GM18909 (cell line): ENCODE data around the gene PLXNB3.
"Not testable (repeated sequence)": the region's sequence is repeated elsewhere in the genome, so short reads cannot be mapped to it uniquely, and the experiment has no call there.

Experiments used
- ATAC-seq: cut with Tn5 transposase; IDR thresholded peaks from one replicate; pipeline ENCODE4 v1.9.1; 2021; ENCODE audit warnings: mild to moderate bottlenecking; ENCODE audit not compliant: unreplicated experiment, poor library complexity

Gene PLXNB3

DNA sequence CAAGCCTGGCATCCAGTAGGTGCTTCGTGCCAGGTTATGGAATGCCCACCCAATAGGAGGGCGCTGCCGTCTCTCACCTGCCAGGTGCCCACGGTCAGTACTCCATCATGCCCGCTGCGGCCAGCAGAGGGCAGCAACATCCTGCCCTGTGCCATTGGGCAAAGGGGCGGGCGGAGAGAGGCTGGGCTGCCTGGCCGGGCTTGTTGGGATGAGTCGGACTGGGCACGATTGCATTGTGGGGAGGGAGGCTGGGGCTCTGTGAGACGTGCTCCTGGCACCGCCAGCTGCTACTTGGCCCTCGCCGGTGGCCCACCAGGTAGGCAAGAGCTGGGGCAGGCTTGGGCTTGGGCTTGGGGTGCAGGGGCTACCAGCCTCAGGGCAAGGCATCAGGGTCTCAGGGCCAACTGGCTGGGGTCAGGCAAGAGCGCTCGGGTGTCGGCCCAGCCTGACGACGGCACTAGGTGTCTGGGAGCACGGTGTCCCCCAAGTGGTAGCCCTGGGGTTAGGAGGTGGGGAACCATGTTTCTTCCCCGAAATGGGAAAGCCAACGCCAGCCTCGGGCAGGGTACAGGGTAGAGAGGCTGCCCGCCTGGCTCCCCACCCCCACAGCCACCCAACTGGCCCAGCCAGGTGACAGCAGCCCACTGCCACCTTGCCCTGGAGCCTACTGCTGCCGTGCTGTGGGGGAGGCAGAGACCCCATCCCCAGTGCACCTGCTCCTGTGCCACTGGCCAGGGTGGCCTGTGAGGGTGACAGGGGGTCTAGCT is at the start of gene PLXNB3:
Gene PLXNB3, plus strand, starts transcription at position 261 of the 767 bp plus-strand sequence. CDS start 1,287 bp downstream, outside the sequence.
- peak; percentile 69 for ATAC-seq

DNA sequence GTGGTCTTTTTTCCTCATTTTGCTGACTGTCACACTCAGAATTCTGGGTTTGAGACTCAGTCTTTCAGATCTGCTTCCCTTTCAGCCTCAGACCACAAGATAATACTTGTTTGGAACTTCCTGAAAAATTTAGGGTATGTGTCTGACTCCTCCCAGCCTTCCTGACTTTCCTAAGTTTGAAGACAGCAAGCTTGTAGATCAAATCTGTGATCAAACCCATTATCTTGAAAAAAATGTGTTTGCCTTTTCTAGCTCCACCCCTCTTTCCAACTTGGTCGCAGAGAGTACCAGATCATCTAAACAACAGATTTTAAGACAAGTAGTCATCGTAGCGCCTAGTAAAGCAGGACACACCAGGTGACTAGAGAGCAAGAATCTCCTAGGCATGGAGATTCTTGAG is 49.8 kb upstream of the PLXNB3 start:
- ATAC-seq: no peak

DNA sequence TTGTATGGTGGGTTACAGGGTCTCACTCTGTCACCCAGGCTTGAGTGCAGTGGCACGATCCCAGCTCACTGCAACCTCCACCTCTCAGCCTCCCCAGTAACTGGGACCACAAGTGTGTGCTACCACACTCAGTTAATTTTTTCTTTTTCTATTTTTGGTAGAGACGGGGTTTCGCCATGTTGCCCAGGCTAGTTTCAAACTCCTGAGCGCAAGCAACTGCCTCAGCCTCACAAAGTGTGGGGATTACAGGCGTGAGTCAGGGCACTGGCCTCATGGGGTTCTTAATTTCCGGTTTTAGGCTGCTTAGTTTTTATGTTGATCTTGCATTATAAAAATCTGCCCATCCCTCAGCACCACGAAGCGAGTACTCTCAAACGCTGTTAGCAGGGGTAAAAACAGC is 46.6 kb upstream of the PLXNB3 start:
- ATAC-seq: no peak

DNA sequence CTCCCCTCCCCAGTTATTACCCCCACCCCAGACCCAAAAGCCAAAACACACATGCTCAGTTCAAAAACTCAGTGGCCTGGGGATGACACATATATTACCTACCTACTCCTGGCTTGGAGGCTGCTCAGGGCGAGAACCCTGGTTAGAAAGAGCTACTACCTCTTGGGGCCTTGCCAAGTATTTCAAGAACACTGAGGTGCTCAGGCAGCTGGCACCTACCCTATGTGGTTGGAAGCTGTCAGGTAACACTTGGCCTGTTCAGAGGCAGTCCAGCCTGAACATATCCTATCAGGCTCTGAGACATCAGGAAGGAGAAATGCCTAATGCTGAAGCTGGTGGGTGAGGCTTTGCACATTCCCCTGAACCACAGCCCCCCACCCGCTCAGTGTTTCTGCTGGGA is 44.8 kb upstream of the PLXNB3 start:
- ATAC-seq: no peak

DNA sequence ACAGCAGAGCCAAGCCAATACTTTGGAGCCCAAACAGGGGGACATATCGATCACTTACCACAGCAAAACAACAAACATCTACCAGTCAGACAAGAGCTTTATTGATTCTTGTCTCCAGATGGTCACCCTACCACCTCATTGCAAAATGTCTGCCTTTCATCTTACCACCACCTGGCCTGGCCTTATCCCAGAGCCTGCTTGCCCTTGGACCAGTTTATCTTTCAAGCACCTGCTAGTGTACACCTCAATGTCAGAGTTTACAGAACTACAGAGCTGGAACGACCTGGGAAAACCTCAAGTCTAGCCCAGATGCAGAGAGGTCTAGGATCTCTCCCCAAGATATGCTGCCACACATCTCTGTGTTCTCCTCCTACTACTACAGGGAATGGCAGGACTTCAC is 44.3 kb upstream of the PLXNB3 start:
- no peak for ATAC-seq

DNA sequence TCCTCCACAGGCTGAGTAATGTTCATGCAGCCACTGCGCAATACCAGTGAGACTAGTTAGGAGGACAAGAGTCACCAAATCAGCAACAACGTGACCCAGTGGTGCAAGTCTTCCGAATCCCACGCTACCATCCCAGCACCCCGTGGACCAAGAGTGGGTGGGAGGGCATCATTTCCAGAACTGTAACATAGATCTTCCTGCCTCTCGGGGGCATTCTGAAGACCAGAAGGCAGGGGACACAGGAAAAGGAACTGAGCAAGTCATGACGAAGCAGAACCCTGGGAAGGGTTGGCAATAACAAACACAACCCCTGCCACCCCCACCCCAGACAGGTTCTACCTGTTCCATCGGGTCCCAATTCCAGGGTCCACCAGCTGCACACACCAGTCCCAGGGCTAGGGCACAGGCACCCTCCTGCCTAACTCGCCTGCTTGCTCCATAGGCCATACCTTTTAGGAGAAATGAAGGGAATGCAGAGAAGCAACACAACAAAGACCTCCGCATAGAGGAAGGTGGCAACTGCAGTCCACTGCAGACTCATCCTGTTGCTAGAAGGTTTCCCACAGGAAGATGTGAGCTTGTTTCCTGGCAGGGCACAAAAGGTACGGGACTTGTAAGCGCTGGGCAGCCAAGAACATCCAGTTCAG is 41.2 kb upstream of the PLXNB3 start:
- ATAC-seq: no peak

DNA sequence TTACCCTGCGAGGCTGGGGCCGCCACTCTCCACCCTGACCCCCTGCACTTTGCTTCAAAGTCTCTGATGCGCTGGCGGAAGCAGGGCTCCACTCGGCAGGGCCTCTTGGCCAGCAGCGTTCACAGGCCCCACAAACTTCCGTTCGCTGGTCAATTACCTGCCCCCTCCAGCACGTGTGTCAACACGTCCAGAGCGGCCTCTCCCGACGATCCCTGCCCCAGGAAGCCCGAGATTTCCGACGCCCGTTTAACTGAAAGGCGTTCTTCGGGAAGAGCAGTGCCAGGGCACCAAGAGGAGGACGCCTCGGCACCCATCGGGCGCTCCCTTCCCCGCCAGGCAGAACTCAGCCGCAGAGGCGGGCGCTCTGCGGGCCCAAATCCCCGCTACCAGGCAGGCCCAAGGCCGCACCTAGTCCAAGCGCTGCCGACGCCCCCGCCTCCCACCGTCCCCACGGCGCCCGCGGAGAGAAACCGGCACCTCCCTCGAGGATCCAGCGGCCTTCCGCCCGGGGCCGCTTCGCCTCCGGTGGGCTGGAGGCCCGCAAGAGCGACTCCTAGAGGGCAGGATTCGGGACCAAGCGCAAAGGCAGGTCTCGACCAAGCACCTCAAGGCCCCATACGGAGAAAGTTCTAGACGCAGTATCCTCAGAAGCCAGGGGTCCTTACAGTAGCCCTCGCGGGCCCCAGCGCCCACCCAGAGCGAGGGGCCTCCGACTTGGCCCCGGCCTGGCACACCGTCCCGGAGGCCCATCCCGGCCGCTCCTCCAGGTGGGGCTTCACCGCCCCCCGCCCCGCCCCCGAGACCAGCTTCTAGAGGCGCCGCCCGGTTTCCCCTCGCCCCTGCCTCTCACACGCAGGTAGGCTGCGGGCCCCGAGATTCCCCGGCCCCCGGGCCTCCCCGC is 40.4 kb upstream of the PLXNB3 start:
- peak; percentile 36 for ATAC-seq

DNA sequence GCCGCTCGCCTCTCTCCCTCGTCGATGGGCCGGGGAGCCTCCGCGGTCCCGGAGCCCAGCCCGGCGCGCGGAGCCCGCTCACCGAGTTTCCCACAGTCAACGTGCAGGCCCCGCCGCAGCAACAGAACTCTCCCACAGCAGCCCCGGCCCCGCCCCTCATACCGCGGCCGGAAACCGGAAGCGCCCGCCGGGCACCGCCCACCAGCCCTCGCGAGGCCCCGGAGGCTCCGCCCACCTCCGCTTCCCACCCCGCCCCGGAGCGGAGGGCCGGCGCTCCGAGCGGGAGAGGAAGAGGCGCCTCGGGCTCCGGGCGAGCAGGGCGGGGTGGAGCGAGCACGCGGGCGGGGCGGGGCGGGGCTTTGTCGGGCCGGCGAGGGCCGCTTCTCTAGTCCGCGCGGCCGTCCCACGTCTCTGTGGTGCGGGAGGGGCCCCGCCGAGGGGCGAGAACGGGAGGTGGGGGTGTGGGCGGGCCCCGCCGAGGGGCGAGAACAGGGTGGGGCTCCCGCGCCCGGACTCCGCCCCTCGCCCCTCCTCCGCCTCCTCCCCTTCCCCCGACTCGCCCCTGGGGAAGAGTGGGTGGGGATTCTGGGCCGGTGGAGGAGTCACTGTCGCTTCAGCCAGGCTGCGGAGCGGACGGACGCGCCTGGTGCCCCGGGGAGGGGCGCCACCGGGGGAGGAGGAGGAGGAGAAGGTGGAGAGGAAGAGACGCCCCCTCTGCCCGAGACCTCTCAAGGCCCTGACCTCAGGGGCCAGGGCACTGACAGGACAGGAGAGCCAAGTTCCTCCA is 39.6 kb upstream of the PLXNB3 start, which contains the start of the genes ABCD1 and BCAP31:
Gene ABCD1, plus strand, starts transcription at position 605 of the 787 bp plus-strand sequence. CDS start 411 bp downstream, outside the sequence.
Gene BCAP31, minus strand, starts transcription at position 136 of the 787 bp plus-strand sequence. CDS start 1,143 bp downstream, outside the sequence.
- peak; percentile 53 for ATAC-seq

DNA sequence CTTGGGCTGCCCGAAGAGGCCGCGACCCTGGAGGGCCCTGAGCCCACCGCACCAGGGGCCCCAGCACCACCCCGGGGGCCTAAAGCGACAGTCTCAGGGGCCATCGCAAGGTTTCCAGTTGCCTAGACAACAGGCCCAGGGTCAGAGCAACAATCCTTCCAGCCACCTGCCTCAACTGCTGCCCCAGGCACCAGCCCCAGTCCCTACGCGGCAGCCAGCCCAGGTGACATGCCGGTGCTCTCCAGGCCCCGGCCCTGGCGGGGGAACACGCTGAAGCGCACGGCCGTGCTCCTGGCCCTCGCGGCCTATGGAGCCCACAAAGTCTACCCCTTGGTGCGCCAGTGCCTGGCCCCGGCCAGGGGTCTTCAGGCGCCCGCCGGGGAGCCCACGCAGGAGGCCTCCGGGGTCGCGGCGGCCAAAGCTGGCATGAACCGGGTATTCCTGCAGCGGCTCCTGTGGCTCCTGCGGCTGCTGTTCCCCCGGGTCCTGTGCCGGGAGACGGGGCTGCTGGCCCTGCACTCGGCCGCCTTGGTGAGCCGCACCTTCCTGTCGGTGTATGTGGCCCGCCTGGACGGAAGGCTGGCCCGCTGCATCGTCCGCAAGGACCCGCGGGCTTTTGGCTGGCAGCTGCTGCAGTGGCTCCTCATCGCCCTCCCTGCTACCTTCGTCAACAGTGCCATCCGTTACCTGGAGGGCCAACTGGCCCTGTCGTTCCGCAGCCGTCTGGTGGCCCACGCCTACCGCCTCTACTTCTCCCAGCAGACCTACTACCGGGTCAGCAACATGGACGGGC is 38.8 kb upstream of the PLXNB3 start:
- ATAC-seq: peak; percentile 3

DNA sequence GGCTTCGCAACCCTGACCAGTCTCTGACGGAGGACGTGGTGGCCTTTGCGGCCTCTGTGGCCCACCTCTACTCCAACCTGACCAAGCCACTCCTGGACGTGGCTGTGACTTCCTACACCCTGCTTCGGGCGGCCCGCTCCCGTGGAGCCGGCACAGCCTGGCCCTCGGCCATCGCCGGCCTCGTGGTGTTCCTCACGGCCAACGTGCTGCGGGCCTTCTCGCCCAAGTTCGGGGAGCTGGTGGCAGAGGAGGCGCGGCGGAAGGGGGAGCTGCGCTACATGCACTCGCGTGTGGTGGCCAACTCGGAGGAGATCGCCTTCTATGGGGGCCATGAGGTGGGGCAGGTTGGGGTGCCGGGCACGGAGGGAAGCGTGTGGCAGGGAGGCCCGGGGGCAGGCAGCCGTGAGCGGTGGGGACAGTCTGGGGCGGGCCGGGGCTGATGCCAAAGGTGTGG is 38.2 kb upstream of the PLXNB3 start:
- ATAC-seq: no peak

DNA sequence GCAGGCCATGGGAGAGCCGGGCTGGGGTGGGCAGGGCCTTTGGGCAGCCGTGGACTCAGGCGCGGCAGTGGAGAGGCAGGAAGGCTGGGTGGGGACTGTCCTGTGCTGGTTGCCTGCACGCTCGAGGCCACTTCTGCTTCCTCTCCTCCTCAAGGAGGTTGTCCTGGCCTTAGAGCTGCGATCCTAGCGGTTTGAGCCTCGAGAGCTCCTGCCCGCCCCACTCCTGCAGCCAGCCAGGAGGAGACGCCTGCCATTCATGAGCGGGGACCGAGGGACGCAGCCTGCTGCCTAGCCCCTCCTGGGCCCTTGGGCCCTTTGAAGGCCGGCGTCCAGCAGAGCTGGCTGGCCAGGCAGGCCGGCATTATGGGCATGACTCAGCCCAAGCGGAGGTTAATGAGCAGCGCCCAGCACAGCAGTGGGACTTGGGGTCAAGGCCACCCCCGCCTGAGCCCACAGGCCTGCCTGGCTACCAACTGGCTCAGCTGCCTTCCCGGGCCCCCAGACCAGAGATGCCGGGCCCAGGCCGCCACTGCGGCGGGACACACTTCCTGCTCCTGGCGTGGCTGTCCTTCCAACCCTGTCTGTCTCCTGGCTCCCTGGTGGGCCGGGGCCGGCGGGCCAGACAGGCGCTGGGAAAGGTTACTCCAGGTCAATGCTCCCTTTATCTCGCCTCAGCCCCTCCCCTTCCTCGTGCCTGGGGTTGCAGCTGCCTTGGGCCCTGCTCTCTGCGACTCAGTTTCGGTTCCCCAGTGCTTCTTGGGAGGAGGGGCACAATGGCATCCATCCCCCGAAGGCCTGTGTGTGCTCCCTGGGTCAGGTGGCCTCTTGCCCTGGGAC is 37.5 kb upstream of the PLXNB3 start:
- ATAC-seq: peak; percentile 54

DNA sequence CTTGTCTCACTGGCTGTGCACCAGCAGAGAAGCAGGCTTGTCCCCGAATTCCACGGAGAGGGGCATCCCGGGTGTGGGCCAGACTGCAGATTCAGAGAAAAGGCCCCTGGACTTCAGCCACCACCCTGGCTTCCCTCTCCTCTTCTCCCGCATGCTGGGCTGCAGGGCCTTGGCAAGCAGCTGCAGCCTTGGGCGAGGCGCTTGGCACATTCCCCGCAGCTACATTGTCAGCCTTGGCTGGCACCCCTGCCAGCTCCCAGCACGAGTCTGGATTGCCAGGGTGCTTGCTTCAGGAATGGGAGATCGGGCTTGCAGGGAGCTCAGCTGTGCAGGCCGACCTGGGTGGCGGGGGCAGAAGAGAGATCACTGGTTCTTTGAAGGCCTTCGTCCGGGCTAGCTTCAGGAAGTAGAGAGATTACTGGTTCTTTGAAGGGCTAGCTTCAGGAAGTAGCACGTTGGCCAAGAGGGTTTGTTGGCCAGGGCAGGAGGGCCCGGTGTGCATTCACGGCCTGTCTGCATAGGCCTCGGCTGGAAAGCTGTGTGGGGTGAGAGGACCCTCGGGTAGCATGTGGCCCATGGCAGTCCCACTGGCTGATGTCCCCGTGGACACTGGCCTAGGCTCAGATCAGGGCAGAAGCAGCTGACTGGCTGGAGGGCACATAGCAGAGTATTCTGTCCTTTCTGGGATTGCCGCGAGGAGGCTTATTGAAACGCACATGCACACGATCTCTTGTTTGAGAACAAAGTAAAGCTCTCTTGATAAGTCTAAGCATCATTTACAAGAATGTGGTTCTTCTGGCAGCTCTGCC is 36.7 kb upstream of the PLXNB3 start:
- ATAC-seq: no peak

DNA sequence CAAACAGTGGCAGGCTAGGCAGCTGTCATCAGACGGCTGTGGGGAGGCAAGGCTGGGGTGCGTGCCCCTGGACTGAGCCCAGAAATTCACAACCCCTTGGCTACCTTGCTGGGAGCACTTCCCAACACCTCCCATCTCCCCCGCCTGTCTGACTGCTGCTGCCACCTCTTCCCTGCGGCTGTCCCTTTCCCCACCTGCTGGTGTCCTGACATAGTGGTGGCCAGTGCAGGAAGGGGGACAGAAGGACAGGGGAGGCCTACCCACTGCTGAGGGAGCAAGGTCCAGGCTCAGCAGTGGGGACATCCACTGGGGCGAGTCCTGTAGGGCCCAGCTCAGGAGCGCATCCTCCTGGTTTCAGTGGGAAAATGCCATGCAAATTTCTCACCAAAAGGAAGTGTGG is 36.0 kb upstream of the PLXNB3 start:
- no peak for ATAC-seq

DNA sequence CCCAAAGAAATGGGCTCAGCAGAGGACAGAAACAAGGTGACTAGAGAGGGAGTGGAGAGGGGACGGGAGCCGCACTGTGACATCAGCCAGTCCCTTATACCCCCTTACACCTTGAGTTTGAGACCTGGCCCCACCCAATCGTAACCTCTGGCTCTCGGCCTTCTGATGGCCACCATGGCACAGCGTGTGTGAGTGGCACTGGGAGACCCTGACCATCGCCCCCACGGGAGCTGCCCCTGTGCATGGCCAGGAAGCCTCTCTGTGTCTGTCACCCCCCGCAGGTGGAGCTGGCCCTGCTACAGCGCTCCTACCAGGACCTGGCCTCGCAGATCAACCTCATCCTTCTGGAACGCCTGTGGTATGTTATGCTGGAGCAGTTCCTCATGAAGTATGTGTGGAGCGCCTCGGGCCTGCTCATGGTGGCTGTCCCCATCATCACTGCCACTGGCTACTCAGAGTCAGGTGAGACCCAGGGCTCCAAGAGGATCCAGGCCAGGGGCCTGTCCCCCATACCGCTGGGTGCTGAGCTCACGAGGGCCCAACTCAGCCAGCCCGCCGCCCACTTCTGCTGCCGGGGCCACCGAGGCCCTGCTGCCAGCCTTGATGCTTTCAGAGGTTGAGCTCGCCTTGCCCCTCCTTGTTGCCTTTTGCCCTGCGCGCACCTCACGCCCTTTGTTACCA is 35.0 kb upstream of the PLXNB3 start:
- no peak for ATAC-seq

DNA sequence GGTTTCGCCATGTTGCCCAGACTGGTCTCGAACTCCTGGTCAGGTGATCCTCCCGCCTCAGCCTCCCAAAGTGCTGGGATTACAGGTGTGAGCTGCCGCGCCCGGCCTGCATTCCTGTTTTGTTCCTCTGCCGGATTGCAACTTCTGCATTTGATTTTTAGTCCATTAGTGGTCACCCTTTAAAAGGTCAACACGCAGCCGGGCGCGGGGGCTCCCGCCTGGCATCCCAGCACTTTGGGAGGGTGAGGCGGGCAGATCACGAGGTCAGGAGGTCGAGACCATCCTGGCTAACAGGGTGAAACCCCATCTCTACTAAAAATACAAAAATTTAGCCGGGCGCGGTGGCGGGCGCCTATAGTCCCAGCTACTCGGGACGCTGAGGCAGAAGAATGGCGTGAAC is 33.9 kb upstream of the PLXNB3 start:
- ATAC-seq: not testable (repeated sequence)

DNA sequence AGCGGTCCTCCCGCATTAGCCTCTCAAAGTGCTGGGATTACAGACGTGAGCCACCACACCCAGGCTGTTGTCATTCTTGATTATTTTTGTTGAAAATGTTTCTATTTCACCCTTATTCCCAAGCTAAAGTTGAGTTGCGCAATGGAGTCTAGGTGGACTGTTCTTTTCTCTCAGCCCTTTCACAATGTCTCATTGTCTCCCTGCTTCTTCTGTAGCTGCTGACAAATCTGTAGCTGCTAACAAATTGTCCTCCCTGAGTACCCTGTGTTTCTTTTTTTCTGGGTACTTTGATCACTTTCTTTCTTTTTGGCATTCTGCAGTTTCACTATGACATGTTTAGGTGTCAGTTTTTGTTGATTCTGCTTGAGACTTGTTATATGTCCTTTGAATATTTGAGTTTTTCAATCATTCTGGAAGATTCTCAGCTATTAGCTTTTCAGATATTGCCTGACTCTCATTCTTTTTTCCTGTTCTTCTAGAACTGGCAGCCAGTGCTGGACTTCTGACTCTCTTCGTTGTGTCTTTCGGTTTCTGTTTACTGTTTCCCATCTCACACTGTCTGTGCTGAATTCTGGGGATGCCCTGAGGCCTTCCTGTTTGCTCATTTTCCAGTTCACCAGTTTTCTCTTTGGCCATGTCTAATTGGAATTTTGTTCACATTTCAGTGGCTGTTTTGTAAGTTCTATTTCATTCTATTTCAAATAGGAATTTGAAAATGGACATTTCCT is 32.8 kb upstream of the PLXNB3 start:
- no peak for ATAC-seq
